ENCODE measurements around the gene WDFY1.
A peak's percentile ranks its signal among the peaks of the same experiment; 100 is the strongest.

The WDFY1 gene

GRCh38 chr2:223930103-223930976 is 14.8 kb downstream of the WDFY1 start:
- DNase-seq (ENCODE audit: low read depth): no peak
- H3K4me3 ChIP-seq (ENCODE audit: low read depth, low read length): no peak overlapping the region
- no peak for TF ChIP-seq POLR2A (IDR thresholded peaks at IDR 0.05; ENCODE audit: extremely low read depth, insufficient read length)
- no peak for TF ChIP-seq MAX (IDR thresholded peaks at IDR 0.05; ENCODE audit: low read depth, low read length)
- TF ChIP-seq CTCF (IDR thresholded peaks at IDR 0.05; ENCODE audit: low read depth, low read length): no peak
- TF ChIP-seq MYC (IDR thresholded peaks at IDR 0.05; ENCODE audit: low read depth, low read length): no peak

GRCh38 chr2:223929571-223930102 is 15.5 kb downstream of the WDFY1 start:
- DNase-seq (ENCODE audit: low read depth): peak; percentile 43
- TF ChIP-seq MYC (IDR thresholded peaks at IDR 0.05; ENCODE audit: low read depth, low read length) (no peak), MAX (IDR thresholded peaks at IDR 0.05; ENCODE audit: low read depth, low read length) (no peak), CTCF (IDR thresholded peaks at IDR 0.05; ENCODE audit: low read depth, low read length) (no peak), POLR2A (IDR thresholded peaks at IDR 0.05; ENCODE audit: extremely low read depth, insufficient read length) (no peak)

GRCh38 chr2:223928113-223929006 is 16.8 kb downstream of the WDFY1 start:
- no peak for DNase-seq (ENCODE audit: low read depth)
- TF ChIP-seq CTCF (IDR thresholded peaks at IDR 0.05; ENCODE audit: low read depth, low read length) (no peak), POLR2A (IDR thresholded peaks at IDR 0.05; ENCODE audit: extremely low read depth, insufficient read length) (no peak), MAX (IDR thresholded peaks at IDR 0.05; ENCODE audit: low read depth, low read length) (no peak), MYC (IDR thresholded peaks at IDR 0.05; ENCODE audit: low read depth, low read length) (no peak)
- H3K4me3 ChIP-seq (ENCODE audit: low read depth, low read length): no peak overlapping the region

More at GRCh38 chr2:223929571-223930102, 15.5 kb downstream of the WDFY1 start:
- no peak overlapping the region for H3K4me3 ChIP-seq (ENCODE audit: low read depth, low read length)

- no peak for TF ChIP-seq MAX (IDR thresholded peaks at IDR 0.05; ENCODE audit: low read depth, low read length)
- no peak for TF ChIP-seq CTCF (IDR thresholded peaks at IDR 0.05; ENCODE audit: low read depth, low read length)
- TF ChIP-seq POLR2A (IDR thresholded peaks at IDR 0.05; ENCODE audit: extremely low read depth, insufficient read length): no peak
- TF ChIP-seq MYC (IDR thresholded peaks at IDR 0.05; ENCODE audit: low read depth, low read length): no peak
- H3K4me3 ChIP-seq (ENCODE audit: low read depth, low read length): no peak overlapping the region
- peak; percentile 71 for DNase-seq (ENCODE audit: low read depth)
Measured at GRCh38 chr2:223925106-223925505, 20.0 kb downstream of the WDFY1 start.

- DNase-seq (ENCODE audit: low read depth): no peak
- no peak overlapping the region for H3K4me3 ChIP-seq (ENCODE audit: low read depth, low read length)
- TF ChIP-seq MAX (IDR thresholded peaks at IDR 0.05; ENCODE audit: low read depth, low read length) (no peak), MYC (IDR thresholded peaks at IDR 0.05; ENCODE audit: low read depth, low read length) (no peak), CTCF (IDR thresholded peaks at IDR 0.05; ENCODE audit: low read depth, low read length) (no peak), POLR2A (IDR thresholded peaks at IDR 0.05; ENCODE audit: extremely low read depth, insufficient read length) (no peak)
Measured at GRCh38 chr2:223923976-223924375, 21.2 kb downstream of the WDFY1 start.

All from NB4 (cell line).